ENCODE measurements around the gene APOD. TPM values are rescaled to one million over a fixed set of nuclear protein-coding genes. Genes with fewer than 3 reads are reported as not detected.

Gene APOD
- total and polyA plus RNA-seq, 2 of the 4 experiments (the other 2 are of a cell fraction) = 0.36 TPM; not detected in 1

GRCh38 chr3:195544230-195544536, 39.6 kb downstream of the APOD start:
- Histone ChIP-seq H3K4me1 (ENCODE audit: control insufficient read depth, insufficient read depth, low read length) (peaks cover 4% of the 10 kb centered on the region), H3K9me3 (ENCODE audit: control insufficient read depth, insufficient read depth, low read length) (no peaks in the 10 kb centered on the region), H2BK120ac (ENCODE audit: low read depth, low read length) (no peak overlapping the region), H4K20me1 (ENCODE audit: insufficient read depth, low read length) (peaks cover 23% of the 10 kb centered on the region), H2BK15ac (ENCODE audit: low read depth, low read length) (no peak overlapping the region), H2BK5ac (ENCODE audit: low read depth, low read length, poor library complexity, severe bottlenecking) (no peak overlapping the region), H2BK20ac (ENCODE audit: low read depth, low read length) (no peak overlapping the region), H3K9me1 (ENCODE audit: insufficient read depth, low read length) (peaks cover 10% of the 10 kb centered on the region), H3K9ac (ENCODE audit: low read depth, low read length) (no peak overlapping the region), H3K4ac (ENCODE audit: low read depth, low read length) (no peak overlapping the region), H2AK5ac (ENCODE audit: low read depth, low read length) (no peak overlapping the region), H2AK9ac (replicated peaks; ENCODE audit: low read depth, low read length, poor library complexity) (no peak overlapping the region), H3K14ac (replicated peaks; ENCODE audit: low read depth, low read length) (no peak overlapping the region), H3K18ac (ENCODE audit: low read depth, low read length) (no peak overlapping the region), H3K4me3 (ENCODE audit: insufficient read depth, low read depth, low read length) (no peak overlapping the region), H3K27me3 (ENCODE audit: control insufficient read depth, insufficient read depth, low read length) (peaks cover 4% of the 10 kb centered on the region; the same call in 1 of the 2 replicates), H3K27ac (ENCODE audit: insufficient read depth, low read length) (no peak overlapping the region), H4K5ac (ENCODE audit: low read depth, low read length) (no peak overlapping the region), H3K56ac (ENCODE audit: extremely low read depth, insufficient read depth, low read length) (no peak overlapping the region), H4K91ac (ENCODE audit: insufficient read depth, low read depth, low read length) (no peak overlapping the region), H3K4me2 (ENCODE audit: low read depth, low read length) (no peak overlapping the region), H3K79me1 (ENCODE audit: low read depth in 1 of 2, low read length in 2 of 2) (peaks cover 12 to 30% of the 10 kb centered on the region in 2 experiments; a peak in 3 of 4 replicates), H2AFZ (replicated peaks; ENCODE audit: low read length, poor library complexity) (peak overlapping the region; percentile 91), H3K36me3 (ENCODE audit: control insufficient read depth, insufficient read depth, low read length) (0 out of 2 replicates have a peak, but pooled peaks cover 1% of the 10 kb centered on the region), H3K23ac (ENCODE audit: low read depth, low read length) (no peak overlapping the region), H4K8ac (ENCODE audit: low read depth in 2 of 2, low read length in 2 of 2) (no peak overlapping the region)
- ATAC-seq (ENCODE audit: low read depth) = no peak
- WGBS, 2 experiments (ENCODE audit: extremely low coverage in 2 of 2, insufficient read length in 1 of 2) = no CpG with 5 or more reads among the region's 4 CpGs
- in situ Hi-C loops (cut with MboI; ENCODE audit: low sequenced_read_pairs) (no loop called here), dilution Hi-C loops (cut with HindIII; ENCODE audit: low sequenced_read_pairs, unreplicated experiment) (no loop called here), intact Hi-C loops (cut with micrococcal nuclease) (no loop called here)
- no TSS peak for BruUV-seq (replicated peaks)
- no peak for DNase-seq
- ChIA-PET POLR2A (ENCODE audit: unreplicated experiment) (no interaction called here), CTCF (no interaction called here)
- TF ChIP-seq FOS (IDR thresholded peaks at IDR 0.05; ENCODE audit: low read depth, low read length) (no peak), CHD1 (IDR thresholded peaks at IDR 0.05; ENCODE audit: low read depth, low read length) (no peak)

Data from IMR-90 (cell line).